Neural cell (in vitro differentiated cells): ENCODE measurements around the gene AGO3.

Experiments
- CTCF ChIP-seq: fragments of 450-650 bp; IDR thresholded peaks from 2 replicates; pipeline ENCODE4 v1.5.1; 2014; ENCODE audit warnings: antibody characterized with exemption, mild to moderate bottlenecking, moderate library complexity; ENCODE audit not compliant: poor library complexity, severe bottlenecking
- EP300 ChIP-seq: fragments of 450-650 bp; conservative IDR thresholded peaks from 2 replicates; pipeline ENCODE4 v1.6.1; 2014; ENCODE audit warnings: antibody characterized with exemption, mild to moderate bottlenecking, moderate library complexity; ENCODE audit not compliant: poor library complexity, severe bottlenecking
- EZH2 ChIP-seq: fragments of 200-600, 300-800 bp; shearing (Covaris generic), sonication (generic); IDR thresholded peaks from 2 replicates; pipeline ENCODE4 v1.6.1; 2014; ENCODE audit warnings: antibody characterized with exemption, low read length, borderline replicate concordance, mild to moderate bottlenecking; ENCODE audit not compliant: insufficient read depth, poor library complexity, severe bottlenecking
- MXI1 ChIP-seq: fragments of 450-650 bp; conservative IDR thresholded peaks from 2 replicates; pipeline ENCODE4 v1.6.1; 2014; ENCODE audit warnings: antibody characterized with exemption, mild to moderate bottlenecking; ENCODE audit not compliant: poor library complexity, severe bottlenecking
- POLR2AphosphoS5 ChIP-seq: IDR thresholded peaks from 2 replicates; pipeline ENCODE4 v1.6.1; 2012
- RAD21 ChIP-seq: fragments of 450-650 bp; conservative IDR thresholded peaks from 2 replicates; pipeline ENCODE4 v1.6.1; 2014; ENCODE audit warnings: antibody characterized with exemption, mild to moderate bottlenecking, moderate library complexity
- SMC3 ChIP-seq: fragments of 450-650 bp; conservative IDR thresholded peaks from 2 replicates; pipeline ENCODE4 v1.6.1; 2014; ENCODE audit warnings: antibody characterized with exemption, mild to moderate bottlenecking, moderate library complexity; ENCODE audit not compliant: poor library complexity
- TAF1 ChIP-seq: IDR thresholded peaks from 2 replicates; pipeline ENCODE4 v1.6.1; 2012; ENCODE audit warnings: low read depth

- no peak for TF ChIP-seq CTCF
- no peak for TF ChIP-seq EZH2
- TF ChIP-seq TAF1: no peak
- no peak for TF ChIP-seq SMC3
- no peak for TF ChIP-seq POLR2AphosphoS5
- TF ChIP-seq EP300: no peak
- no peak for TF ChIP-seq RAD21
- TF ChIP-seq MXI1: no peak
Measured at GRCh38 chr1:35925741-35926140, 5.2 kb upstream of the AGO3 start.
